NT2/D1 (cell line): Measurements from ENCODE around the gene NOP14.

Experiments used
- DNase-seq: peaks from one replicate; pipeline ENCODE4 v3.0.0-alpha.2; 2011; ENCODE audit warnings: low read depth, low spot score
- H3K27me3 ChIP-seq: 2 replicates; pipeline ENCODE4 v1.6.0; 2011; ENCODE audit warnings: mild to moderate bottlenecking; ENCODE audit not compliant: insufficient read length, insufficient read depth
- H3K36me3 ChIP-seq: 2 replicates; pipeline ENCODE4 v1.6.1; 2011; ENCODE audit warnings: mild to moderate bottlenecking, low read length, mixed read lengths; ENCODE audit not compliant: insufficient read depth, insufficient read length
- H3K4me1 ChIP-seq: 2 replicates; pipeline ENCODE4 v1.5.1; 2011; ENCODE audit not compliant: insufficient read depth, insufficient read length
- H3K4me3 ChIP-seq: 2 replicates; pipeline ENCODE4 v1.5.1; 2011; ENCODE audit warnings: low read depth; ENCODE audit not compliant: insufficient read length
- H3K9ac ChIP-seq: 2 replicates; pipeline ENCODE4 v1.6.0; 2011; ENCODE audit warnings: low read depth; ENCODE audit not compliant: insufficient read length
- H3K9me3 ChIP-seq: 2 replicates; pipeline ENCODE4 v1.5.1; 2011; ENCODE audit warnings: mild to moderate bottlenecking, low read length; ENCODE audit not compliant: insufficient read depth
- SUZ12 ChIP-seq: IDR thresholded peaks from 2 replicates; pipeline ENCODE4 v1.6.1; 2011; ENCODE audit not compliant: insufficient read length, insufficient read depth; ENCODE audit errors: extremely low read depth
- YY1 ChIP-seq: IDR thresholded peaks from 2 replicates; pipeline ENCODE4 v1.6.1; 2011; ENCODE audit not compliant: insufficient read length, insufficient read depth
- ZNF274 ChIP-seq: IDR thresholded peaks from 2 replicates; pipeline ENCODE4 v1.6.1; 2011; ENCODE audit warnings: mild to moderate bottlenecking, low read depth, low read length

The NOP14 gene

DNA sequence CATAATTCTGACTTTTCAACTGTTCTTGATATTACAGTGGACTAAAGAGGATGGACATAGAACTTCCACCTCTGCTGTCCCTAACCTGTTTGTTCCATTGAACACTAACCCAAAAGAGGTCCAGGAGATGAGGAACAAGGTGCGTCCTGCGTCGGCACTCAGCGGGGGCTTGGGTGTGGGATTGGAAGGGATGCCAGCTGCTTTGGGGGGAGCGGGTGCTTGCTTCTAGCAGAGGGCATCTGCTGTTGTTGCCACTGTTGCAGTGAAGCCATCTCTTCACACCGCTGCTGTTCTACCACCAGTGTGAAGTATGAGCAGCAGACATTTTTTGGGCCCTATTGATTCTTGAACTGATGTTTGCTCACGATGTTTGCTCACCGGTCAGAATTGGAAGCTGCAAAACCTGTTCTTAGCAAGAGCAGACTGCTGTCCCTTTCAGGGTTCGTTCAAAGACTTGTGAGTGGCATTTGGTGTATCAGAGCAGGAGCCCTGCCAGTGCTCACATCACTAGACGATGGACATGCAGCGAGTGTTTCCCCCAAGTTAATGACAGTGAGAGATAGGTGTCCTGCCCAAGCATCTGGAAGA is 55.4 kb downstream of the NOP14 start:
- Histone ChIP-seq H3K36me3 (peaks cover 97% of the 10 kb centered on the region), H3K27me3 (no peaks in the 10 kb centered on the region), H3K9me3 (no peaks in the 10 kb centered on the region), H3K9ac (no peak overlapping the region), H3K4me3 (no peak overlapping the region), H3K4me1 (peaks cover 2% of the 10 kb centered on the region)
- no peak for TF ChIP-seq ZNF274
- no peak for TF ChIP-seq YY1
- no peak for TF ChIP-seq SUZ12
- no peak for DNase-seq

DNA sequence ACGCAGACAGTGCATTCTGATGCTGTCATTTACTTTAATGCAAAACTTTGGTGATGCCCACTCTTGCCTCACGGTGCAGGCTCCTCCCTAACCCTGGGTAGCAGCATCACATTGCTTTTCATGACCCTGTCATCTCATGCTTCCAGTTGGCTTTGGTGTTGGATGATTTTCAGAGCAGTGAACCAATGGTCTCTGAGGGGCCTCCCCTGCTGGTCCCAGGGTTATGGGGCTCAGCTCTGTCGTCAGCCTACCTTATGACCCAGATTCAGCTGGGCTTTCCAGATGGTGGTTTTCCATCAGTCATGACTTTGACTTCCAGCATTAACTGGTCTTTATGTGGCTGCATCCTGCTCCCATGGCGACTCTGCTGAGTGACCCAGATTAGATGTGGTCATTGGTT is 56.0 kb downstream of the NOP14 start:
- no peak for TF ChIP-seq SUZ12
- no peak for TF ChIP-seq YY1
- no peak for TF ChIP-seq ZNF274
- Histone ChIP-seq H3K9ac (no peak overlapping the region), H3K9me3 (no peaks in the 10 kb centered on the region), H3K36me3 (peaks cover 95% of the 10 kb centered on the region), H3K27me3 (no peaks in the 10 kb centered on the region), H3K4me1 (peaks cover 2% of the 10 kb centered on the region), H3K4me3 (no peak overlapping the region)
- no peak for DNase-seq

DNA sequence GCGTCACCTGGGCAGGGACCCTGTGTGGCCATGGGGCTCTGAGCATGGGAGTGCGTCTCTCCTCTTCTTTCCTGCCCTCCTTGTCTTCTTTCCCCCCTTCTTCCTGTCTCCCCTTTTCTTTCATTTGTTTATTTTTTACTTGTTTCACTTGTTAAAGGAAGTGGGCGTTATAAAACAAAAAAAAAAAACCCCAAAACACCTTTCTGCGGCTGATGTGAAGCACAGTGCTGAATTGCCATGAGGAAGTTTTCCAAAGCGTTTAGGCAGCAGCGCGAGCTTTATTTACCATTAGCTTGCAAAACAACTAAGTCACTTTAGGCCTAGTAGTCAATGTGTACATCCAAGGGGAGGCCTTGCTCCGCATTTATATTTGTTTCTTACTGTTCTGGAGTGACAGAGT is 57.0 kb downstream of the NOP14 start:
- Histone ChIP-seq H3K27me3 (no peaks in the 10 kb centered on the region), H3K4me3 (no peak overlapping the region), H3K36me3 (peaks cover 96% of the 10 kb centered on the region), H3K9ac (no peak overlapping the region), H3K4me1 (peaks cover 2% of the 10 kb centered on the region), H3K9me3 (no peaks in the 10 kb centered on the region)
- TF ChIP-seq SUZ12, result no peak
- no peak for TF ChIP-seq YY1
- TF ChIP-seq ZNF274, result no peak
- DNase-seq, result no peak

DNA sequence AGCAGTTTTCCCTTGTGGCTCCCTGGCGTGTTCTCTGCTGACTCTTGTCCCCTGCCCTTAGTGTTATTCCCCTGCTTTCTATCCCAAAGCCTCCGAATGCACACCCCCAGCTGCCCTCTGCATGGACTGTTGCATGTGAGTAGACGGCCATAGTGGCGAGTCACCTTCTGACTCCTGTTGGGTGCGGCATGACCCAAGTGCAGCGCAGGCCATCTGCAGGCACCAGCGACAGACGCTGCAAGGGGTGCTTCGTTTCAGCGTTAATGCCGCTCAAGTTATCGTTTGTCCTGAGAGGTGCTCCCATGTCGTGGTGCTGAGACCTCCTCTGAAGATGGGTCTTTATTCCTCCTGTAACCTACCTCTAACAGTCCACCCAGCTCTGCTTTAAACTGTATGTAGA is 57.7 kb downstream of the NOP14 start:
- H3K27me3 ChIP-seq, result no peaks in the 10 kb centered on the region
- no peak overlapping the region for H3K9ac ChIP-seq
- TF ChIP-seq SUZ12 (no peak), YY1 (no peak), ZNF274 (no peak)
- H3K36me3 ChIP-seq, result peaks cover 96% of the 10 kb centered on the region
- no peaks in the 10 kb centered on the region for H3K9me3 ChIP-seq
- H3K4me3 ChIP-seq, result no peak overlapping the region
- peaks cover 2% of the 10 kb centered on the region for H3K4me1 ChIP-seq
- DNase-seq, result no peak

DNA sequence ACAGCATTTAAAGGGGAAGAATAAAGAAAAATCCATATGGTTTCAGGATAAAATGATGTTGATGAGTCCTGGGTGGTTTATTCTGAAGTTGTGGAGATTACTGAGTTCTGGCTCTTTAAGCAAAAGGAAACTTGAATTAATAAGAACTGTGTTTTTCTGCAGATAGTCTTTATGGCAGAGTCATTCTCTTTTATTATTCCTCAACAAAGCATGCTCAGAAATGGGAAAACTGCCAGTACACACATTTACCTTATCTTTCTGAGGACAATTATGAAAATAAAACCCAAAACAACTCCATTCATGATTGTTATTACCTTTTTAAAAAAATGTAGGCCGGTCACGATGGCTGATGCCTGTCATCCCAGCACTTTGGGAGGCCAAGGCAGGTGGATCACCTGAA is 61.1 kb downstream of the NOP14 start:
- Histone ChIP-seq H3K4me3 (no peak overlapping the region), H3K9ac (no peak overlapping the region), H3K27me3 (no peaks in the 10 kb centered on the region), H3K4me1 (no peaks in the 10 kb centered on the region), H3K36me3 (peaks cover 96% of the 10 kb centered on the region), H3K9me3 (no peaks in the 10 kb centered on the region)
- DNase-seq, result no peak
- TF ChIP-seq YY1 (no peak), ZNF274 (no peak), SUZ12 (no peak)

- TF ChIP-seq ZNF274, result no peak
- no peak for TF ChIP-seq SUZ12
- TF ChIP-seq YY1, result no peak
- DNase-seq, result no peak
- H3K4me3 ChIP-seq, result no peak overlapping the region
- peaks cover 97% of the 10 kb centered on the region for H3K36me3 ChIP-seq
- no peaks in the 10 kb centered on the region for H3K9me3 ChIP-seq
- H3K27me3 ChIP-seq, result no peaks in the 10 kb centered on the region
- H3K9ac ChIP-seq, result no peak overlapping the region
- no peaks in the 10 kb centered on the region for H3K4me1 ChIP-seq
Measured at GRCh38 chr4:2901186-2901585, 62.0 kb downstream of the NOP14 start.

- TF ChIP-seq SUZ12 (no peak), ZNF274 (no peak), YY1 (no peak)
- no peaks in the 10 kb centered on the region for H3K27me3 ChIP-seq
- H3K9me3 ChIP-seq, result no peaks in the 10 kb centered on the region
- no peak for DNase-seq
- H3K4me3 ChIP-seq, result no peak overlapping the region
- H3K9ac ChIP-seq, result no peak overlapping the region
- H3K4me1 ChIP-seq, result no peaks in the 10 kb centered on the region
- H3K36me3 ChIP-seq, result peaks cover 96% of the 10 kb centered on the region
Measured at GRCh38 chr4:2900741-2901140, 62.5 kb downstream of the NOP14 start.
